CD4-positive, alpha-beta T cell treated with Interleukin-1 beta for 1 hour (primary cell): Measurements from ENCODE around the gene UHRF1.
"Not testable (repeated sequence)": the region's sequence is repeated elsewhere in the genome, so short reads cannot be mapped to it uniquely, and the experiment has no call there.

Experiments used
- DNase-seq, 2 donors: peaks; one replicate each; pipeline ENCODE4 v3.0.0-alpha.2; 2020 to 2022

The UHRF1 gene

DNA sequence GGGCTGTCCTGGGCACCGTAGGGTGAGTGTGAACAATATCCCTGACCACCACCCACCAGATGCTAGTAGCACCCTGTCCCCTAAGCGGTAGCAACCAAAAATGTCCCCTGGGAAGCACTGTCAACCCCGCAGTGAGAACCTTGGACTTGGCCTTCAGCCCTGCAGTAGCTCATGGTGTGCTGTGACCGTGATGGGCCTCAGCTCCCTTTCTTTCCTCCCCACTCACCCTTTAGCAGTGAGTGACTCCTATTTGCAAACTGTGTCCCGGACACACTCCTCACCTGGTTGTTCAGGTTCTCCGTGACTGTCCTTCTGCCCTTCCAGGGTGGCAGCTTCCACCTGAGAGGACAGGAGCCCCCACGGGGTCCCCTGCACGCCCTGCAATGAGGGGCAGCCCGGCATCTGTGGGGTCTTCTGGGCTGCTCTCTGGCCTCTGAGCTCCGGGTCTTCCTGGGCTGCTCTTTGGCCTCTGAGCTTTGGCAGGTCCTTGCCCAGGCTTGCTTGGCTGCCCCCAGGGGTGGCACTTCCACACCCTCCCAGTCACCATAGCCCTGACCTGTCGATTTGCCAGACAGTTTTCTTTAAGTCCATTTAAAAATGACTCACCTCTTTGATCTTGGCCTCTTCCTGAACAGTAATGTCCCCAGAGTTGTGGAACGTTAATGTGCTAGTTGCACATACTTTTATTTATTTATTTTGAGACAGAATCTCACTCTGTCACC is 63.4 kb downstream of the UHRF1 start:
- no peak for DNase-seq

- DNase-seq: no peak
Observed at GRCh38 chr19:4974880-4975469, 65.7 kb downstream of the UHRF1 start.

- not testable (repeated sequence) for DNase-seq
Observed at GRCh38 chr19:4975601-4976000, 66.3 kb downstream of the UHRF1 start.

DNA sequence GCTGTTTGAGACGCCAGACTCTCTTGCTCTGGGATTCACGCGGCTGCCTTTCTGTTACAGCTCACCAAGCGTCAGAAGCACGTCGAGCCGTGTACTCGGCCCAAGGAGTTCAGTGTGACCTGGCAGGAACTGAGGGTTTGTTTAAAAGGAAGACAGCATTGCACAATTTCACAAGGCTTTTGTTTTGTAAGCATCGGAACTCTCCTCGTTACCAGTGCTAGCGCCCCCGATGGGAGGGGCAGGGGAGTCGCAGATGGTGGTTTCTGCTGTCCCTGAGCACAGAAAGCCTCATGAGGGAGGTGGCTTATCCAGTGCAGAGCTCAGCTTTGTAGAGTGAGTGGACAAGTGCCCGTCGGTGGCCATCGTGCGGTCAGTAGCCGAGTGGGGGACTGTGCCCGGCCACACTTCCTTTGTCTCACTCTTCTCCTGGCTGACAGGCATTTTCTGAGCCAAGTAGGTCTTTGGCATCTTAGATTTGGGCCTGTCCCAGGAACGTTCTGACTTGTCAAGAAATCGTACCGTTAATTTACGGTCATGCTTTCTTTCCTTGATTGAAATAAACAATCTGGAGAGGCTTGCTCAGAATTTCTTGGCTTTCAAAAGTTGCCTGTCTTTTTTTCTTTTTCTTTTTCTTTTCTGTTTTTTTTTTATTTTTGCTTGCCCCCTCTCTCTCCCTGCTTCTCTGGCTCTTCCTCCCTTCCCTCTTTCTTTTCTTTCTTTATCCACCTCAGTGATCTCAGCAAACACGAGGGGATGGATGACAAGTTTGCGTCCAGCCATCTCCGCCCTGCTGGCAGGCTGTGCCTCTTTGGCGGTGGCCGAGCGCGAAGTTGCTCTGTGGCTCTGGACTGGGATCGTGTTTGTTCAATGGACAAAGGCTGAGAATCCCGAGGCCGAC is 67.3 kb downstream of the UHRF1 start:
- DNase-seq: peak; percentile 23 to 74

- DNase-seq: no peak
Observed at GRCh38 chr19:4977299-4978174, 68.2 kb downstream of the UHRF1 start.

DNA sequence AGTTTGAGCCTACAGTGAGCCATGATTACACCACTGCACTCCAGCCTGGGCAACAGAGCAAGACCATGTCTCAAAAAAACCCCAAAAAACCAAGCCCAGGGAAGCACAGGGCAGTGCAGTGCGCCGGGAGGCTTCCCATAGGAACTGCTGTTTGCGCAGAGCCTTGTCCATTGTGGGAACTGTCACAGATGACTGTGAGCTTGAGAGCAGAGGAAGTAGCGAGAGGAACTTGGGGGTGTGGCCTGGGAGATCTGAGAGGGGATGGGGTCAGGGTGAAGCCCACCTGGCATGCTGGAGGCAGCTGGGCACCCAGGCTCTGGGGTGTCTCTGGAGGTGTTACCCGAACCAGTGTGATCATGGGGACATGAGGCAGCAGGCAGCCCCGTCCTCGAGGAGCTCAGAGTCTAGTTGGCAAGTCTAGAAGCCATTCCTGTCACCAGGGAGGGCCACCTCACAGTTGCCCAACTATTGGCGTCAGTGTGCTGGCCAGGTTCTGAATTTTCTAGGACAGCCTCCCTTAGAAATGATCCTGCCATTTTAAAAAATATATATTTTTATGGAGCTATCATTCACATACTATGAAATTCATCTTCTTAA is 70.0 kb downstream of the UHRF1 start:
- no peak for DNase-seq

DNA sequence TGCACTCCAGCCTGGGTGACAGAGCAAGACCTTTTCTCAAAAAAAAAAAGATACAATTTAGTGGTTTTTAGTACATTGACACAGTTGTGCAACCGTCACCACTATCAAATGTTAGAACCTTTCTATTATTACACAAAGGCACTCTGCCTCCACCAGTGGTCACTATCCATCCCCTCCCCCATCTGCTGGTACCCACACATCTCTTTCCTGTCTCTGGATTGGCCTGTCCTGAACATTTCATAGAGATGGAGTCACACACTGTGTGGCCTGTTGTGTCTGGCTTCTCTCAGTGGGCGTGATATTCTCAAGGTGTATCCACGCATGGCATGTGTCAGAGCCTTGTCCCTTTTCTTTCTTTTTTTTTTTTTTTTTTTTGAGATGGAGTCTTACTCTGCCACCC is 70.8 kb downstream of the UHRF1 start:
- DNase-seq: no peak

DNA sequence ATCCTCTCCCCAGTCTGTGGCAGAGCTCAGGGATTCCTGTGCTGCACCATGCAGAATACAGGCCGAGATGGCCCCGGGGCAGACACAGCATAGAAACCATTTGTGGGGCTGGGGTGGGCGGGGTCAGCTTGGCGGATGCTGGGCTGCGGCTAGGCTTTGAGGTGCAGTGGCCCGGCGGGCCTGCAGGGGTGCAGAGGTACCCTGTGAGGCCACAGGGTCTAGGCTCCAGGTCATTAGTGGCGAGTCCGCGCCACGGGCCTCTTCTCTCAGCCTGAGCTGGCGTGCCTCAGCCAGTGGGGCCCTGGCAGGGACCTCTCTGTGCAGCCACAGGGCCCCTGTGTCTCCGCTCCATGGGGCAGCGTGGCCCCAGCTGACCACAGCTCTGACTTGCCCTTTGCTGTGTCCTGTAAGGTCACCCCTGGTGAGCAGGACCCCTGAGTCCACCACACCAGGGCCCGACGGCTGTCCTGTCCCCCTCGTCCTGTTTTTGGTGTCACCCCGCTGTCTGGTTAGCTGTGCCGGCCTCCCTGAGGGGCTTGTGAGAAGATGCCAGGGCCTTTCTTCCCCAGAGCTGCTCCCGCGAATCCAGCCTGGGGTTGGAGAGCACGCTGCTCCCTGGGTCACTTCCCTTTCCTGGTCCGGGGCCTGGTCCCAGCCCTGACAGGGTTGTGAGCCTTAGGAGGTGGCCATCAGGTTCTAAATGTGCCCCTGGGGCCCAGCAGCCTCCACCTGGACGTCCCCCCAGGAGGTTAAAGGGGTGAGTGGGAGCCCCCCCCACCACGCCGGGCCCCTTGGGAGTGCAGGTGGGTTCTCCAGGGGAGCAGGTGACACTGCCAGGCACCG is 71.8 kb downstream of the UHRF1 start:
- no peak for DNase-seq

DNA sequence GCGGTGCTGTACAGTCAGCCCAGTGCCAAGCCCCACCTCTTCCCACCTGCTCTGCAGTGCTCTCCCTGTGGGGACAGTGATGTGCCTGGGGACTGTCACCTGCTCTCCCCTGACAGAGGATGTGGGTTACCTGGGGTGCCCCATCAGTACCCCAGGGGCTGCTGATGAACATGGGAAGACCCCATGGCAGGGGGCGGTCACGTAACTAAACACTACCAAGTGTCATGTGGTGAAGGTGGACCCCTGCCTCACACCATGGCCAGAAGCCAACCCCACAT is 72.3 kb downstream of the UHRF1 start:
- DNase-seq: no peak

DNA sequence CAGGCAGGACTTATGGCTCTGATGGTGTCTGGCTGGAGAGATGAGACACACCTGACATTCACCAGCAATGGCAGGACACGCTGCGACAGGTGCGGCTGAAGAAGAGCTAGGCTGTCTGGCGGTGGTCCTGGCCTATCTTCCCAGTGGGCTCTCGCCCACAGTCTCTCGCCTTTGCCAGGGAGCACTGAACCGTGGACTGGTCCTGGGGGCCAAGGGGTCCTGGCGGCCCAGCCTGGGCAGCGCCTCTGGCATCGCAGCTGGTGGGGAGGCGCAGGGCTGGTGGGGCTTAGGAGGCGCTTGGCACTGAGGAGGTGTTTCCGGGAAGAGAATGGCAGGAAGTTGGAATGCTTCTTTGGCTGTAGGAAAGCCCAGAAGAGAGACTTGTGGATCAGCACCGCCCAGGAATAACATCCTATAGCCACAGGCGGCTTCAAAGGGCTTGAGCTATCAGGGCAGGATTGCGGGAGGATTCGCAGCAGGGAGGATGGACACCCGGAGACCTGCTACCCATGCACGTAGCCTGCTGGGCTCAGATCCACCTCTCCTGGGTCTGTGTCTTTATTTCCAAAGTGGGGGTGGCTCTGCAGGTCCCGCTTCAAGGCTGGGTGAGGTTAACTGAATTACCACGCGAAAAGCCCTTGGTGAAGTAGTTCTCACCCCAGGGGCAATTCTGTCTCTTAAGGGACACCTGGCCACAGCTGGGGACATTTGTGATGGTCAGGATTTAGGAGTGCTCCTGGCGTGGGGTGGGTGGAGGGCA is 74.2 kb downstream of the UHRF1 start:
- no peak for DNase-seq

DNA sequence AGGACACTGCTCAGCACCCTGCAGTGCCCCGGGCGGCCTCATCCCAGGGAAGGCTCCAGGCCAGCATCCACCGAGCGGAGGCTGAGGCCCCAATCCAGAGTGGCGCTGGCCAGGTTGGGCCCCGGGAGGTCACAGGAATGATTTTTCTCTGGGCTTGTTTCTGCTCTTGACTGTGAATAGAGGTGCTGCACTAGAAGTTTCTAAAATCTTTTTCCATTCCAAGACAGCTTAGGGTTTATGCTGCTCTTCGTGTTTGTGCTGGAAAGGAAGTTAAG is 74.7 kb downstream of the UHRF1 start:
- DNase-seq: no peak

GRCh38 chr19:4984438-4984990 is 75.2 kb downstream of the UHRF1 start:
- no peak for DNase-seq

DNA sequence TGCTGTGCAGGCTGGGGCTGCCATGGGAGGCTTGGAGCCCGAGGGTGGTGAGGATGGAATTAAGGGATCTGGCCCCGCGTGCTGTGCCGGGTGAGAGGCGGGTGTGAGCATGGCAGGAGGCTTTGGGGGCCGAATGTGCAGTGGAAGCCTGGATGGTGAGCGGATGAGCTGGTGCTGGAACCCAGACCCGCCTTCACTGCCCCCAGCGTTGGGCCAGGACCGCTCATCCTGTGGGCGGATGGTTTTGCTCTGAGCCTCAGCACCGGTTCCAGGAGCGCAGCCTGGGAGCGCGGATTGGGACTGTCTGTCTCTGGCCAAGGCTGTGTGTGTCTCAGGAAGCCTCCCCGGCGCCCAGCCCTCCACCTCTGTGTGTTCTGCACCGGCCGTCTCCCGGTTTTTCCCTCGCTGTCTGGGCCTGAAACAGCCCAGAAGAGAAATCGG is 76.3 kb downstream of the UHRF1 start:
- DNase-seq: no peak

- no peak for DNase-seq
Observed at GRCh38 chr19:4986056-4986455, 76.8 kb downstream of the UHRF1 start.

DNA sequence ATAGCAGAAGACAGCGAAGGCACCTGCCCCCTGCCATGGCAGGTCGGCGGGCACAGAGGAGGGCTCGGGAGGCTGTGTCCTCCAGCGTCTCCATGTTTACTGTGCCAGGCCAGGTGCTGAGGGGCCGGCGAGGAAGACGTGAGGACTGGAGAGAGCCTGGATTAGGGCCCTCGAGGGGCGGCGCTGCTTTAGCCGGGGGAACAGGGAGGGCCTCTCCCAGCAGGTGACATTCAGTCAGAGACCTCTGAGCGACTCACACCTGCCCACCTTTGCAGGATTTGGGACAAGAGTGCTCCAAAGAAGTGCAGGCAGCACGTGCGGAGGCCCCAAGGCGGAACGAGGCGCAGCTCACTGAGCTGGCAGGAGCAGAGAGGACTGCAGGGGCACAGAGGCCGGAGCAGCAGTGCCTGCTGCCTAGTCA is 77.2 kb downstream of the UHRF1 start:
- DNase-seq: no peak

DNA sequence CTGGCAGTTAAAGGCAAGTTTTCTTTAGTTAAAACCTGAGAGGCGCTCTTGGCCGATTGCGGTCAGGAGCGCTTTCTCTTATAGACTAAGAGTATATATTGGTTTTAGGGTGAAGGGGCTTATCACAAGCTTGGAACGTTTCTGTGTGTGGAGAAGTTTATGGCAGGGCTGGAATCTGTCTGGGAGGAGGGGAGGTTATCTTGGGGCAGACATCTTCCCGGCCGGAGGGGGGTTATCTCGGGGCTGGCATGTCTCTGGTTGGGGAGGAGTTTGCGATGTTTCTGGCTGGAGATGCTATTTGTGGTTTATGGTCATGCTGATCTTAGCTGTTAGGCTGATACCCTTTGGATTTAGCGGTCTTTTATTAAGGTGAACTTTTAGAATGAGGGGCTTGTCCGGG is 78.0 kb downstream of the UHRF1 start:
- DNase-seq: no peak

GRCh38 chr19:4987692-4988370 is 78.5 kb downstream of the UHRF1 start:
- no peak for DNase-seq

DNA sequence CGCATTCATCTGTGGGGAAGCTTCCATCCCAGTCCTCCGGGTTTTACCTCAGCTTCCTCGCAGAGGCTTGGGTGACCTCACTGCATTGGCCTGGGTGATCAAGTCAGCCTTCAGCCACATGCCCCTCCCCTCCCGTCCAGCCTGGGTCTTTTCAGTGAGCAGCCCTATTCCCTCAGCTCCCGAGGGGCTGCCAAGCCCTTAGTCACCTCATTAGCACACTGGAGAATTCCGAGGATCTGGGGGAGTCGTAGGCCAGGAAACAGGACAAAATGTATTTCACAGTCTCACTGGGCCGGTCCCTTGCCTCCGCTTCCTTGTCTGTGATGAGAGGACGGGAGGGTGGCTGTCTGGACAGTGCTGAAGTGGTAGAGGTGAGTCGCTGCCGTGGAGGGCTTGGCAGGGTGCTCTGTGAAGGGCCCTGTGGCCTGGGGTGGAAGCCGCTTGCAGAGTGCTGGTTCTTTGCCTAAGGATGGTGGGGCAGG is 79.5 kb downstream of the UHRF1 start:
- DNase-seq: no peak

DNA sequence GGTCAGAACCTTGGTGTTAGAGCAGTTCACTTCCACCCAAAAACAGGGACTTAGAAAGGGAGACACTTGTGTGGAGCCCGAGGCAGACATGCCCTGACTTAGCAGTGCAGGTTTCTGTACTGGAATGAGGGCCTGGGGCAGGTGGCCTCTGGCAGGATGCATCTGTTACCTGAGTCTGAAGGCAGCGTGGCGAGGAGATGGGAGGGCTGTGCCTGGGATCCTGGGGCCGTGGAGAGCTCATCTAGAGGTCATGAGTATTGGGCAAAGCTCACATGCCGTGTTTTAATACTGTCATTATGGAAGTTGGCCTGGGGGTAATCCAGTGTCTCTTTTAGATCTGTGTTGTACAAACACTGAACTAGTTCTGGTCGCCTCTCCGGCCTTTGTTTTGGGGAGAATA is 81.0 kb downstream of the UHRF1 start:
- DNase-seq: no peak

GRCh38 chr19:4991538-4991937 is 82.2 kb downstream of the UHRF1 start:
- no peak for DNase-seq
